Astrocyte (in vitro differentiated cells and primary cell): ENCODE results near the gene CDKN2B-AS1. TPM values are rescaled to one million over a fixed set of nuclear protein-coding genes. Genes with fewer than 3 reads are reported as not detected.

ENCODE experiments used
- DNase-seq: peaks from one replicate; pipeline ENCODE4 v3.0.0-alpha.2; 2010; ENCODE audit warnings: low read depth
- FAIRE-seq: peaks from 2 replicates; lab custom pipeline; 2011; peaks lifted over from hg19 to GRCh38; lab: Jason Lieb, UNC
- H2AFZ ChIP-seq: 2 replicates; pipeline ENCODE4 v1.6.0; 2012; ENCODE audit warnings: low read depth, low read length, inconsistent platforms
- H3K27ac ChIP-seq: 2 replicates; pipeline ENCODE4 v1.5.1; 2011; ENCODE audit warnings: low read depth, low read length, inconsistent platforms
- H3K27me3 ChIP-seq: 2 replicates; pipeline ENCODE4 v1.6.0; 2011; ENCODE audit warnings: low read length, inconsistent platforms; ENCODE audit not compliant: insufficient read depth
- H3K36me3 ChIP-seq: 2 replicates; pipeline ENCODE4 v1.5.1; 2011; ENCODE audit warnings: low read length, inconsistent platforms; ENCODE audit not compliant: insufficient read depth
- H3K4me1 ChIP-seq: 2 replicates; pipeline ENCODE4 v1.5.1; 2011; ENCODE audit warnings: low read length, inconsistent platforms; ENCODE audit not compliant: insufficient read depth
- H3K4me2 ChIP-seq: 2 replicates; pipeline ENCODE4 v1.6.0; 2012; ENCODE audit warnings: low read length, inconsistent platforms
- H3K4me3 ChIP-seq: 2 replicates; pipeline ENCODE4 v1.5.1; 2011; ENCODE audit warnings: low read depth, mild to moderate bottlenecking, low read length, inconsistent platforms; ENCODE audit not compliant: insufficient read depth
- H3K79me2 ChIP-seq: 2 replicates; pipeline ENCODE4 v1.6.0; 2012; ENCODE audit warnings: mild to moderate bottlenecking, low read length, inconsistent platforms; ENCODE audit not compliant: insufficient read depth
- H3K9ac ChIP-seq: 2 replicates; pipeline ENCODE4 v1.6.0; 2012; ENCODE audit warnings: mild to moderate bottlenecking, low read length, inconsistent platforms
- H3K9me3 ChIP-seq: 2 replicates; pipeline ENCODE4 v1.5.1; 2012; ENCODE audit warnings: low read depth, mild to moderate bottlenecking, low read length, inconsistent platforms; ENCODE audit not compliant: insufficient read depth
- H4K20me1 ChIP-seq: 2 replicates; pipeline ENCODE4 v1.6.0; 2012; ENCODE audit warnings: low read length, inconsistent platforms; ENCODE audit not compliant: insufficient read depth
- H3K27ac Mint-ChIP-seq: one replicate; pipeline ENCODE4 v1.8.0; 2021; ENCODE audit warnings: mild to moderate bottlenecking, mixed read lengths; ENCODE audit not compliant: unreplicated experiment
- H3K27me3 Mint-ChIP-seq: one replicate; pipeline ENCODE4 v1.8.0; 2021; ENCODE audit warnings: low read depth, mixed read lengths; ENCODE audit not compliant: unreplicated experiment
- H3K36me3 Mint-ChIP-seq: one replicate; pipeline ENCODE4 v1.8.0; 2021; ENCODE audit warnings: low read depth, mixed read lengths; ENCODE audit not compliant: unreplicated experiment
- H3K4me1 Mint-ChIP-seq: one replicate; pipeline ENCODE4 v1.8.0; 2021; ENCODE audit warnings: low read depth, mixed read lengths; ENCODE audit not compliant: unreplicated experiment
- H3K4me3 Mint-ChIP-seq: one replicate; pipeline ENCODE4 v1.8.0; 2021; ENCODE audit warnings: mild to moderate bottlenecking, moderate library complexity, mixed read lengths; ENCODE audit not compliant: unreplicated experiment
- H3K9me3 Mint-ChIP-seq: one replicate; pipeline ENCODE4 v1.8.0; 2021; ENCODE audit warnings: mild to moderate bottlenecking, mixed read lengths; ENCODE audit not compliant: unreplicated experiment
- EZH2 ChIP-seq: IDR thresholded peaks from 2 replicates; pipeline ENCODE4 v1.6.1; 2012; ENCODE audit warnings: mild to moderate bottlenecking, low read length, inconsistent platforms; ENCODE audit not compliant: insufficient read depth
- total RNA-seq: library from RNA; stranded (reverse); gene quantifications from 2 replicates; pipeline ENCODE4 v1.2.1, GENCODE V29; 2021
- TF ChIP-seq, protein P1 (sequence below): IDR thresholded peaks from 2 replicates; pipeline ENCODE4 v1.5.1; 2011; ENCODE audit warnings: low read depth, mild to moderate bottlenecking, inconsistent platforms, low read length, moderate library complexity; ENCODE audit not compliant: insufficient read depth

CDKN2B-AS1 gene
- total RNA-seq, 1 donor from 2014 or later: 2.3 TPM

DNA sequence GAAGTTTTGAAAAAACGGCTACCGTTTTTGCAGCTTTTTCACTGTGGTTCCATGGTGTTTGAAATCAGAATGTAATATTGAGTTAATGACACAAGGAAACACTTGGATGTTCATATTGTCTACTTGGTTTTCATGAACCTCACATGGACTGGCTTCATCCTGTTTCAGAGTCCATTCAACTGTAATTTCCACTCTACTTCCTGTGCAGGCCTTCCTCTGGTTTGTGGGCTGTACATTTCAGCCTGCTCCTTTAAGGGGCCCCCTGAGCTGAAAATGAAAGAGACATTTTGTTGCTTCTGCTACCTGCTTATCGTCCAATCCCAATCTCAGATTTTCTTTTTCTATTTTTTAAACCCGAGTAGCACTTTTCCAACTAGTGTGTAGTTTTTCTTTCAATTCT is 56.3 kb downstream of the CDKN2B-AS1 start:
- Histone ChIP-seq H3K9me3 (no peaks in the 10 kb centered on the region), H3K4me2 (no peak overlapping the region), H2AFZ (no peak overlapping the region), H3K9ac (no peak overlapping the region), H3K79me2 (no peaks in the 10 kb centered on the region), H3K36me3 (no peaks in the 10 kb centered on the region), H3K27me3 (no peaks in the 10 kb centered on the region), H3K27ac (no peak overlapping the region), H4K20me1 (no peaks in the 10 kb centered on the region), H3K4me1 (peaks cover 30% of the 10 kb centered on the region), H3K4me3 (no peak overlapping the region)
- H3K36me3 Mint-ChIP-seq: no peaks in the 10 kb centered on the region
- no peak for FAIRE-seq
- no peak for TF ChIP-seq EZH2
- TF ChIP-seq, protein P1, sequence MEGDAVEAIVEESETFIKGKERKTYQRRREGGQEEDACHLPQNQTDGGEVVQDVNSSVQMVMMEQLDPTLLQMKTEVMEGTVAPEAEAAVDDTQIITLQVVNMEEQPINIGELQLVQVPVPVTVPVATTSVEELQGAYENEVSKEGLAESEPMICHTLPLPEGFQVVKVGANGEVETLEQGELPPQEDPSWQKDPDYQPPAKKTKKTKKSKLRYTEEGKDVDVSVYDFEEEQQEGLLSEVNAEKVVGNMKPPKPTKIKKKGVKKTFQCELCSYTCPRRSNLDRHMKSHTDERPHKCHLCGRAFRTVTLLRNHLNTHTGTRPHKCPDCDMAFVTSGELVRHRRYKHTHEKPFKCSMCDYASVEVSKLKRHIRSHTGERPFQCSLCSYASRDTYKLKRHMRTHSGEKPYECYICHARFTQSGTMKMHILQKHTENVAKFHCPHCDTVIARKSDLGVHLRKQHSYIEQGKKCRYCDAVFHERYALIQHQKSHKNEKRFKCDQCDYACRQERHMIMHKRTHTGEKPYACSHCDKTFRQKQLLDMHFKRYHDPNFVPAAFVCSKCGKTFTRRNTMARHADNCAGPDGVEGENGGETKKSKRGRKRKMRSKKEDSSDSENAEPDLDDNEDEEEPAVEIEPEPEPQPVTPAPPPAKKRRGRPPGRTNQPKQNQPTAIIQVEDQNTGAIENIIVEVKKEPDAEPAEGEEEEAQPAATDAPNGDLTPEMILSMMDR: no peak
- no peak overlapping the region for H3K4me3 Mint-ChIP-seq
- H3K4me1 Mint-ChIP-seq: peaks cover 46% of the 10 kb centered on the region
- DNase-seq: no peak
- no peaks in the 10 kb centered on the region for H3K27me3 Mint-ChIP-seq
- no peaks in the 10 kb centered on the region for H3K9me3 Mint-ChIP-seq
- peak overlapping the region; percentile 43 for H3K27ac Mint-ChIP-seq

DNA sequence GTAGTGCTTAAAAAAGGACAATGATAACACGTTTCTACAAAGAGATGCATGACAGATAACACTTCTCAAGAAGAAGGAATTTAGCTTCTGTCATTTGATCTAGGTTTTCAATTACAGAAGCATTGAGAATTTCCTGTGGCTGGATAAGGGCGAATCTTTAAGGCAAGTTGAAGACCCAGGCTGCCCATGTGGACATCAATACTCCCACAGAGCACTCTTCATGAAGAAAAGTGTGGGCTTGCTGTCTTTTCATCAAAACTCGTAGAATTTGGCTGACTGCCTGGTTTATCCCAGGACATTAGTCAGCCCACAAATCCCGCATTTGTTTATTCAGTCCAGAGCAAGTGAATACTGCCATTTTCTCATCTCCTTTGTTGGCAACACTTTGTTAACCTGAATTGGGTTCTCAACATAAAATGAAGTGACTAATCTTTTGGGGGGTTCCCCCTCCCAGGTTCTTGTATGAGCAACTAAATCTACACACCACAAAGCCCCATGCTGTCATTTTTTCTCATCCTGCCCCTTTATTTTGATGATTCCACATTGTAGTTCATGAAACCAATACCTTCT is 57.9 kb downstream of the CDKN2B-AS1 start:
- Histone ChIP-seq H3K4me2 (peak overlapping the region; percentile 60), H3K79me2 (no peaks in the 10 kb centered on the region), H3K27me3 (no peaks in the 10 kb centered on the region), H3K36me3 (peaks cover 3% of the 10 kb centered on the region), H3K4me3 (peak overlapping the region; percentile 2), H4K20me1 (no peaks in the 10 kb centered on the region), H3K27ac (peak overlapping the region; percentile 89), H3K9ac (peak overlapping the region; percentile 77), H3K9me3 (no peaks in the 10 kb centered on the region), H2AFZ (no peak overlapping the region), H3K4me1 (peaks cover 30% of the 10 kb centered on the region)
- no peak overlapping the region for H3K4me3 Mint-ChIP-seq
- FAIRE-seq (peak; percentile 88), DNase-seq (peak; percentile 100)
- H3K4me1 Mint-ChIP-seq: peaks cover 46% of the 10 kb centered on the region
- no peak for TF ChIP-seq EZH2
- TF ChIP-seq, protein P1: no peak
- no peaks in the 10 kb centered on the region for H3K27me3 Mint-ChIP-seq
- no peaks in the 10 kb centered on the region for H3K36me3 Mint-ChIP-seq
- H3K9me3 Mint-ChIP-seq: no peaks in the 10 kb centered on the region
- peak overlapping the region; percentile 89 for H3K27ac Mint-ChIP-seq

DNA sequence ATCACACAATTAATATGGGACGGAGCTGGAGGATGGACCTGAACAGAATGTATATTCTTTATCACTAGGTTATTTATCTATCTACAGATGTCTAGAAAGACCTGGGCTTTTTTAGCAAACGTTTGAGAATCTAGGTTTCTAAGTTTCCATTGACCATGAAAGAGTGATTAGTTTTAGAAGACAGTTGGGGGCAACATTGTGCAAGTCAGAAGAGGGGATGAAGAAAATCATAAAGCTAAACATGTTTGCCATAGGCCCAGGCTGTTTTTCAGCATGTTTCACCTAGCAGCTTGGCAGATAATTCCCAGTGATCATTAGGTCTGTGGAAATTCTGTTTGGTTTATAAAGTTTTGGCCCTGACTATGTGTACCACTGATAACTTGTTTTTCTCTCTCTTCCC is 58.6 kb downstream of the CDKN2B-AS1 start:
- peaks cover 46% of the 10 kb centered on the region for H3K4me1 Mint-ChIP-seq
- TF ChIP-seq, protein P1: no peak
- TF ChIP-seq EZH2: no peak
- peak overlapping the region; percentile 89 for H3K27ac ChIP-seq
- H3K9ac ChIP-seq: peak overlapping the region; percentile 77
- H3K36me3 ChIP-seq: peaks cover 3% of the 10 kb centered on the region
- H3K27ac Mint-ChIP-seq: peak overlapping the region; percentile 89
- H3K9me3 Mint-ChIP-seq: no peaks in the 10 kb centered on the region
- no peaks in the 10 kb centered on the region for H3K79me2 ChIP-seq
- H3K27me3 ChIP-seq: no peaks in the 10 kb centered on the region
- peaks cover 30% of the 10 kb centered on the region for H3K4me1 ChIP-seq
- no peaks in the 10 kb centered on the region for H3K9me3 ChIP-seq
- no peak overlapping the region for H2AFZ ChIP-seq
- no peaks in the 10 kb centered on the region for H4K20me1 ChIP-seq
- H3K4me3 ChIP-seq: peak overlapping the region; percentile 2
- peaks cover 1% of the 10 kb centered on the region for H3K36me3 Mint-ChIP-seq
- H3K4me2 ChIP-seq: peak overlapping the region; percentile 60
- no peaks in the 10 kb centered on the region for H3K27me3 Mint-ChIP-seq
- FAIRE-seq (no peak), DNase-seq (no peak)
- no peak overlapping the region for H3K4me3 Mint-ChIP-seq
